Sciatic nerve (tissue), 2 donors: ENCODE measurements around the gene C2CD2L. TPM values are rescaled to one million over a fixed set of nuclear protein-coding genes. Genes with fewer than 3 reads are reported as not detected.
"Not testable (repeated sequence)": the region's sequence is repeated elsewhere in the genome, so short reads cannot be mapped to it uniquely, and the experiment has no call there.

Source experiments
- ATAC-seq: fragments of 200-7000 bp; cut with Tn5 transposase; one replicate; pipeline ENCODE4 v1.9.1; 2020; ENCODE audit warnings: mild to moderate bottlenecking, moderate library complexity
- DNase-seq: peaks from one replicate; pipeline ENCODE4 v3.0.0-alpha.2; 2020; ENCODE audit warnings: low spot score
- intact Hi-C: fragments of 100-400 bp; cut with DNase I; formaldehyde crosslinking; loops from one replicate; pipeline ENCODE4 v1.14.2; 2022
- total RNA-seq: library from RNA; stranded (reverse); fragmentation: NEBNext Ultra II Directional; extraction: Animal tissue kit (Norgen Biotek cat#: 25700); gene quantifications from one replicate; pipeline ENCODE4 v1.2.1, GENCODE V29; 2021
- donor health status: DM: no; HTN: no; CAD: no.
- donor health status: DM: no; HTN: no; CAD: no.

C2CD2L gene
- total RNA-seq, 1 donor from 2014 or later: 12.1 TPM

- intact Hi-C loops: no loop called here
- DNase-seq: no peak
These were observed 37.8 kb downstream of the C2CD2L start for GRCh38 chr11:119144825-119145486.

GRCh38 chr11:119145551-119145950 is 38.4 kb downstream of the C2CD2L start:
- intact Hi-C loops: no loop called here
- no peak for ATAC-seq

More at GRCh38 chr11:119144825-119145486, 37.8 kb downstream of the C2CD2L start:
- peak; percentile 78 for ATAC-seq

GRCh38 chr11:119147604-119148333 is 40.6 kb downstream of the C2CD2L start:
- DNase-seq (no peak), ATAC-seq (no peak)
- intact Hi-C loops: no loop called here

More at GRCh38 chr11:119145551-119145950, 38.4 kb downstream of the C2CD2L start:
- DNase-seq: no peak

GRCh38 chr11:119148720-119149017 is 41.5 kb downstream of the C2CD2L start:
- ATAC-seq (no peak), DNase-seq (no peak)
- intact Hi-C loops: no loop called here

GRCh38 chr11:119149018-119149785 is 42.1 kb downstream of the C2CD2L start, which contains the start of gene ABCG4:
Gene ABCG4, plus strand, starts transcription at chr11:119149052. Its CDS starts 914 bp downstream, at chr11:119149966.
- intact Hi-C loops: no loop called here
- ATAC-seq (peak; percentile 33), DNase-seq (no peak)

- ATAC-seq: no peak
- DNase-seq: no peak
- intact Hi-C loops: no loop called here
These were observed 42.7 kb downstream of the C2CD2L start for GRCh38 chr11:119149786-119150275.

GRCh38 chr11:119152043-119152442 is 44.9 kb downstream of the C2CD2L start:
- DNase-seq (no peak), ATAC-seq (no peak)
- intact Hi-C loops: no loop called here

GRCh38 chr11:119152604-119153003 is 45.5 kb downstream of the C2CD2L start:
- intact Hi-C loops: no loop called here
- ATAC-seq (no peak), DNase-seq (no peak)

GRCh38 chr11:119153049-119153818 is 46.1 kb downstream of the C2CD2L start:
- intact Hi-C loops: no loop called here
- no peak for DNase-seq
- no peak for ATAC-seq

GRCh38 chr11:119154178-119154577 is 47.0 kb downstream of the C2CD2L start:
- no peak for DNase-seq
- ATAC-seq: no peak
- intact Hi-C loops: no loop called here

GRCh38 chr11:119155733-119156492 is 48.8 kb downstream of the C2CD2L start:
- intact Hi-C loops: no loop called here
- ATAC-seq (no peak), DNase-seq (no peak)

GRCh38 chr11:119156496-119156895 is 49.4 kb downstream of the C2CD2L start:
- DNase-seq (no peak), ATAC-seq (no peak)
- intact Hi-C loops: no loop called here

GRCh38 chr11:119157063-119157462 is 49.9 kb downstream of the C2CD2L start:
- DNase-seq: no peak
- no peak for ATAC-seq
- intact Hi-C loops: no loop called here

GRCh38 chr11:119158467-119158866 is 51.3 kb downstream of the C2CD2L start:
- no peak for DNase-seq
- ATAC-seq: no peak
- intact Hi-C loops: no loop called here

- DNase-seq (no peak), ATAC-seq (no peak)
- intact Hi-C loops: no loop called here
These were observed 53.0 kb downstream of the C2CD2L start for GRCh38 chr11:119160151-119160550.

- ATAC-seq: no peak
- intact Hi-C loops: no loop called here
- DNase-seq: no peak
These were observed 54.7 kb downstream of the C2CD2L start for GRCh38 chr11:119161871-119162270.

GRCh38 chr11:119166368-119167076 is 59.4 kb downstream of the C2CD2L start:
- ATAC-seq (no peak), DNase-seq (no peak)
- intact Hi-C loops: no loop called here

- intact Hi-C loops, ATAC-seq, DNase-seq: not testable (repeated sequence)
These were observed 59.9 kb downstream of the C2CD2L start for GRCh38 chr11:119167077-119167458.
